ENCODE results near the gene HIGD1A. TPM values are rescaled to one million over a fixed set of nuclear protein-coding genes. Genes with fewer than 3 reads are reported as not detected.

Gene HIGD1A
- total and polyA plus RNA-seq, 2 of the 8 experiments (the other 6 are each of a cell fraction or from before 2014, with no cell fraction given): 67.3 to 95.4 TPM

DNA sequence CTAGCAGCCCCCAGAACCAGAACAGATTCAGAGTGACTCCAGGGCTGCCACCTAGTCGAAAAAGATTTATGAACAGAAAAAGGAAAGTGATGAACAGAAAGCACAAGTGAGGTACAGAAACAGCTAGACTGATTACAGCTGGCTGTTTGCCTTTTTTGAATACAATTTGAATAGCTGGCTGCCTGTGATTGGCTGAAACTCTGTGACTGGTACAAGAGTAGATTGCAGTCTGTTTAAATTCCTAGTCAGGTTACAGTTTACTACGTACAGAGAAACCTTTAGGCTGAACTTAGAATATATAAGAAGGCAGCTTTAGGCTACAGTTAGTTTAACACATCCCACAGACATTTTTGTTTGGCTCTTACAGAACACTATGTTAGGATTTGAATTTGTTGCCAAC is 41.3 kb downstream of the HIGD1A start:
- H2AK5ac ChIP-seq (ENCODE audit: low read depth, low read length): no peak overlapping the region
- H3K79me2 ChIP-seq (ENCODE audit: control insufficient read depth in 1 of 2, insufficient read depth in 2 of 2, low read length in 2 of 2): no peaks in the 10 kb centered on the region
- H2BK120ac ChIP-seq (replicated peaks; ENCODE audit: low read depth, low read length): no peak overlapping the region
- WGBS, 2 experiments (ENCODE audit: extremely low coverage in 1 of 2, insufficient coverage in 1 of 2, insufficient read length in 1 of 2, insufficient replicate concordance in 2 of 2, low coverage in 1 of 2, low lambda C conversion rate in 2 of 2, missing lambda C conversion rate in 1 of 2): 88% methylated on average over 2 of the region's 2 CpGs; no CpG with 5 or more reads in 1 of the 2 experiments
- no peaks in the 10 kb centered on the region for H3K79me1 ChIP-seq (ENCODE audit: low read depth, low read length)
- no peak overlapping the region for H4K8ac ChIP-seq (ENCODE audit: extremely low read depth, insufficient read depth, low read length)
- no peak overlapping the region for H3K18ac ChIP-seq (ENCODE audit: extremely low read depth, low read length)
- no peaks in the 10 kb centered on the region for H3K27me3 ChIP-seq (replicated peaks in 1 of 4; ENCODE audit: control insufficient read depth in 3 of 4, extremely low read depth in 1 of 4, insufficient read depth in 3 of 4, low read length in 3 of 4)
- no peak overlapping the region for H3K27ac ChIP-seq (ENCODE audit: low read depth, low read length)
- H3K4me3 ChIP-seq (ENCODE audit: extremely low read depth in 1 of 4, insufficient read depth in 2 of 4, low read depth in 3 of 4, low read length in 4 of 4): no peak overlapping the region
- H3K4ac ChIP-seq (replicated peaks; ENCODE audit: insufficient read length, low read depth, low read length): no peak overlapping the region
- H3K23me2 ChIP-seq (ENCODE audit: low read depth, low read length): no peaks in the 10 kb centered on the region
- no peaks in the 10 kb centered on the region for H4K20me1 ChIP-seq (replicated peaks in 1 of 2; ENCODE audit: control insufficient read depth in 1 of 2, insufficient read depth in 2 of 2, low read length in 2 of 2)
- H2BK12ac ChIP-seq (ENCODE audit: low read depth, low read length): no peak overlapping the region
- no peak overlapping the region for H2BK5ac ChIP-seq (ENCODE audit: low read depth, low read length)
- no peaks in the 10 kb centered on the region for H3K36me3 ChIP-seq (ENCODE audit: control insufficient read depth in 2 of 4, insufficient read depth in 4 of 4, low read length in 3 of 4)
- ChIA-PET CTCF (ENCODE audit: partially characterized antibody) (interaction anchor here (0.8 to 4.0 kb wide), 3 partner anchors 10 to 18 kb away, joined by 3 to 24 read pairs (median 10); no protein-coding TSS in a partner anchor), POLR2A (ENCODE audit: partially characterized antibody) (no interaction called here)
- peaks cover 1 to 12% (median 3%) of the 10 kb centered on the region in 4 experiments; a peak in 4 of 7 replicates for H3K4me1 ChIP-seq (replicated peaks in 1 of 4; ENCODE audit: control insufficient read depth in 3 of 4, insufficient read depth in 4 of 4, low read length in 3 of 4)
- no peak overlapping the region for H3K14ac ChIP-seq (ENCODE audit: insufficient read length)
- DNase-seq (ENCODE audit: low read depth in 1 of 2, low spot score in 2 of 2): no peak
- H4K91ac ChIP-seq (replicated peaks; ENCODE audit: insufficient read length, low read length): no peak overlapping the region
- H2BK20ac ChIP-seq (ENCODE audit: low read length): no peak overlapping the region
- no peak overlapping the region for H4K5ac ChIP-seq (ENCODE audit: insufficient read length, low read depth, low read length)
- H2BK15ac ChIP-seq (ENCODE audit: low read length): no peak overlapping the region
- H3K23ac ChIP-seq (ENCODE audit: insufficient read length): no peak overlapping the region
- no peak overlapping the region for H3K9ac ChIP-seq (replicated peaks in 1 of 4; ENCODE audit: extremely low read depth in 1 of 4, low read depth in 3 of 4, low read length in 3 of 4)
- H3K4me2 ChIP-seq (ENCODE audit: insufficient read depth in 1 of 2, low read depth in 2 of 2, low read length in 2 of 2): no peak overlapping the region
- no peaks in the 10 kb centered on the region for H3K9me3 ChIP-seq (ENCODE audit: insufficient read depth in 2 of 2, low read depth in 1 of 2, low read length in 1 of 2)
- no peak overlapping the region for H2AFZ ChIP-seq (ENCODE audit: low read length)
- H3K56ac ChIP-seq (replicated peaks; ENCODE audit: insufficient read length, low read depth, low read length): no peak overlapping the region
- TF ChIP-seq, protein P1, sequence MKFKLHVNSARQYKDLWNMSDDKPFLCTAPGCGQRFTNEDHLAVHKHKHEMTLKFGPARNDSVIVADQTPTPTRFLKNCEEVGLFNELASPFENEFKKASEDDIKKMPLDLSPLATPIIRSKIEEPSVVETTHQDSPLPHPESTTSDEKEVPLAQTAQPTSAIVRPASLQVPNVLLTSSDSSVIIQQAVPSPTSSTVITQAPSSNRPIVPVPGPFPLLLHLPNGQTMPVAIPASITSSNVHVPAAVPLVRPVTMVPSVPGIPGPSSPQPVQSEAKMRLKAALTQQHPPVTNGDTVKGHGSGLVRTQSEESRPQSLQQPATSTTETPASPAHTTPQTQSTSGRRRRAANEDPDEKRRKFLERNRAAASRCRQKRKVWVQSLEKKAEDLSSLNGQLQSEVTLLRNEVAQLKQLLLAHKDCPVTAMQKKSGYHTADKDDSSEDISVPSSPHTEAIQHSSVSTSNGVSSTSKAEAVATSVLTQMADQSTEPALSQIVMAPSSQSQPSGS (IDR thresholded peaks at IDR 0.05; ENCODE audit: low read length): no peak
- TF ChIP-seq RBBP5 (IDR thresholded peaks at IDR 0.05; ENCODE audit: borderline replicate concordance, low read depth, low read length): no peak
- TF ChIP-seq, protein P2, sequence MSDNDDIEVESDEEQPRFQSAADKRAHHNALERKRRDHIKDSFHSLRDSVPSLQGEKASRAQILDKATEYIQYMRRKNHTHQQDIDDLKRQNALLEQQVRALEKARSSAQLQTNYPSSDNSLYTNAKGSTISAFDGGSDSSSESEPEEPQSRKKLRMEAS (IDR thresholded peaks at IDR 0.05): no peak
- TF ChIP-seq POLR2A (IDR thresholded peaks at IDR 0.05; ENCODE audit: control extremely low read depth in 1 of 2, low read depth in 2 of 2, low read length in 2 of 2): no peak
- TF ChIP-seq RAD21 (IDR thresholded peaks at IDR 0.05 in 1 of 2, conservative IDR thresholded peaks at IDR 0.05 in 1 of 2; ENCODE audit: low read depth in 2 of 2, low read length in 2 of 2): no peak
- TF ChIP-seq CHD1 (IDR thresholded peaks at IDR 0.05; ENCODE audit: low read depth, low read length): no peak
- no peak for TF ChIP-seq YY1 (IDR thresholded peaks at IDR 0.05; ENCODE audit: low read depth, low read length)
- no peak for TF ChIP-seq KDM1A (IDR thresholded peaks at IDR 0.05; ENCODE audit: borderline replicate concordance, low read length)
- TF ChIP-seq, protein P3, sequence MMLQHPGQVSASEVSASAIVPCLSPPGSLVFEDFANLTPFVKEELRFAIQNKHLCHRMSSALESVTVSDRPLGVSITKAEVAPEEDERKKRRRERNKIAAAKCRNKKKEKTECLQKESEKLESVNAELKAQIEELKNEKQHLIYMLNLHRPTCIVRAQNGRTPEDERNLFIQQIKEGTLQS (IDR thresholded peaks at IDR 0.05; ENCODE audit: insufficient read depth, low read depth, low read length): no peak
- FAIRE-seq: no peak

Measured in H1 (cell line).